ENCODE measurements around the gene VRTN.

GRCh38 chr14:74408870-74409269 lies 60.6 kb downstream of the VRTN start:
- TF ChIP-seq POLR2A (IDR thresholded peaks at IDR 0.05; ENCODE audit: extremely low read depth, insufficient read length): no peak
- TF ChIP-seq CTCF (IDR thresholded peaks at IDR 0.05; ENCODE audit: low read depth, low read length): no peak
